ENCODE measurements around the gene SYNRG. TPM values are rescaled to one million over a fixed set of nuclear protein-coding genes. Genes with fewer than 3 reads are reported as not detected.

SYNRG gene
- total RNA-seq, 3 donors from 2014 or later (not counting 1 experiment from before 2014, with no cell fraction given): 82.1 to 137 (median 88.2) TPM

- H3K4me3 ChIP-seq (ENCODE audit: low read length): no peak overlapping the region
- Mint-ChIP-seq H3K27me3 (ENCODE audit: low read depth in 2 of 2) (no peaks in the 10 kb centered on the region), H3K4me1 (peaks cover 12 to 16% of the 10 kb centered on the region in 2 donors), H3K36me3 (peaks cover 8% of the 10 kb centered on the region), H3K9me3 (no peaks in the 10 kb centered on the region), H3K4me3 (no peak overlapping the region), H3K27ac (peak overlapping the region; percentile 25 to 37)
- peak in 2 of 3 donors; percentile 42 to 53 for ATAC-seq
- intact Hi-C loops (cut with micrococcal nuclease): no loop called here
- H3K4me1 ChIP-seq (ENCODE audit: control insufficient read depth, insufficient read depth, low read length): no peaks in the 10 kb centered on the region
- WGBS (ENCODE audit: insufficient coverage): 91% methylated on average over 2 of the region's 5 CpGs
- TF ChIP-seq CTCF (IDR thresholded peaks at IDR 0.05): peak; percentile 39
- peak in 1 of 2 donors; percentile 66 for DNase-seq
- no peak overlapping the region for H3K27ac ChIP-seq (ENCODE audit: low read length)
- no peaks in the 10 kb centered on the region for H3K27me3 ChIP-seq (ENCODE audit: control insufficient read depth, insufficient read depth, low read length)
- H3K9me3 ChIP-seq (ENCODE audit: control insufficient read depth, insufficient read depth, low read length): no peaks in the 10 kb centered on the region
- peaks cover 73% of the 10 kb centered on the region for H3K36me3 ChIP-seq (ENCODE audit: control insufficient read depth, insufficient read depth, low read length)
These were observed 81.9 kb downstream of the SYNRG start for GRCh38 chr17:37527249-37527851.

GRCh38 chr17:37523715-37524219, 85.5 kb downstream of the SYNRG start:
- Histone ChIP-seq H3K4me1 (ENCODE audit: control insufficient read depth, insufficient read depth, low read length) (peaks cover 4% of the 10 kb centered on the region), H3K27ac (ENCODE audit: low read length) (no peak overlapping the region), H3K36me3 (ENCODE audit: control insufficient read depth, insufficient read depth, low read length) (peaks cover 67% of the 10 kb centered on the region), H3K27me3 (ENCODE audit: control insufficient read depth, insufficient read depth, low read length) (no peaks in the 10 kb centered on the region), H3K9me3 (ENCODE audit: control insufficient read depth, insufficient read depth, low read length) (no peaks in the 10 kb centered on the region), H3K4me3 (ENCODE audit: low read length) (no peak overlapping the region)
- Mint-ChIP-seq H3K27me3 (ENCODE audit: low read depth in 2 of 2) (no peaks in the 10 kb centered on the region), H3K27ac (peak overlapping the region; percentile 19 to 48), H3K4me1 (peaks cover 34 to 37% of the 10 kb centered on the region in 2 donors), H3K36me3 (peaks cover 10% of the 10 kb centered on the region), H3K4me3 (no peak overlapping the region), H3K9me3 (no peaks in the 10 kb centered on the region)
- TF ChIP-seq CTCF (IDR thresholded peaks at IDR 0.05): no peak
- 74% methylated on average over 8 of the region's 8 CpGs for WGBS (ENCODE audit: insufficient coverage)
- no peak for DNase-seq
- ATAC-seq: no peak
- intact Hi-C loops (cut with micrococcal nuclease): no loop called here

DNA sequence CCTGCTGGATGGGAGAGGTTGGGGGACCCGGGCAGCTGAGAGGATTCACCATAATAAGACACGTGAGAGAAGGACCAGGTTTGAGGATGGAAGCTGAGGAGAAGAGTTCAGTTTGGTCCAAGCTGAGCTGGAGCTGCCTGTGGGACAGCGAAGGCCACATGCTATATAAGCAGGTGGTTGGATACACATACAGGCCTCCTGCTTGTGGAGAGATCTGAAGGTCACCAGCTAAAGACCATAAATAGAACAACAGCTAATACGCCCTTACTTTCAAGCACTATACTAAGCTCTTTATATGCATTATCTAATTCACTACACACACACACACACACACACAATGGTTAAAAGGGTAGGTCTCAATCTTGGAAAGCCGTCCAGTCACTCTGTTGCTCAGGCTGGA, 87.4 kb downstream of the SYNRG start:
- H3K27ac ChIP-seq (ENCODE audit: low read length): no peak overlapping the region
- H3K36me3 ChIP-seq (ENCODE audit: control insufficient read depth, insufficient read depth, low read length): peaks cover 67% of the 10 kb centered on the region
- H3K4me3 ChIP-seq (ENCODE audit: low read length): no peak overlapping the region
- H3K9me3 ChIP-seq (ENCODE audit: control insufficient read depth, insufficient read depth, low read length): no peaks in the 10 kb centered on the region
- TF ChIP-seq CTCF (IDR thresholded peaks at IDR 0.05): no peak
- H3K4me1 ChIP-seq (ENCODE audit: control insufficient read depth, insufficient read depth, low read length): peaks cover 4% of the 10 kb centered on the region
- 92% methylated on average over 5 of the region's 5 CpGs for WGBS (ENCODE audit: insufficient coverage)
- ATAC-seq (no peak), DNase-seq (no peak)
- no peaks in the 10 kb centered on the region for H3K27me3 ChIP-seq (ENCODE audit: control insufficient read depth, insufficient read depth, low read length)
- Mint-ChIP-seq H3K9me3 (no peaks in the 10 kb centered on the region), H3K27ac (peak overlapping the region in 1 of 2 donors; percentile 71), H3K27me3 (ENCODE audit: low read depth in 2 of 2) (no peaks in the 10 kb centered on the region), H3K36me3 (peaks cover 25% of the 10 kb centered on the region), H3K4me1 (peaks cover 35 to 38% of the 10 kb centered on the region in 2 donors), H3K4me3 (no peak overlapping the region)
- intact Hi-C loops (cut with micrococcal nuclease): no loop called here

- H3K9me3 Mint-ChIP-seq: no peaks in the 10 kb centered on the region
- H3K27ac Mint-ChIP-seq: peak overlapping the region; percentile 55 to 64
- H3K36me3 Mint-ChIP-seq: peaks cover 25% of the 10 kb centered on the region
- WGBS (ENCODE audit: insufficient coverage): 91% methylated on average over 8 of the region's 8 CpGs
- H3K4me3 Mint-ChIP-seq: no peak overlapping the region
- peaks cover 4% of the 10 kb centered on the region for H3K4me1 ChIP-seq (ENCODE audit: control insufficient read depth, insufficient read depth, low read length)
- no peak for ATAC-seq
- H3K27me3 Mint-ChIP-seq (ENCODE audit: low read depth in 2 of 2): no peaks in the 10 kb centered on the region
- DNase-seq: no peak
- intact Hi-C loops (cut with micrococcal nuclease): no loop called here
- H3K27ac ChIP-seq (ENCODE audit: low read length): no peak overlapping the region
- H3K4me1 Mint-ChIP-seq: peaks cover 29 to 32% of the 10 kb centered on the region in 2 donors
- peaks cover 70% of the 10 kb centered on the region for H3K36me3 ChIP-seq (ENCODE audit: control insufficient read depth, insufficient read depth, low read length)
- H3K9me3 ChIP-seq (ENCODE audit: control insufficient read depth, insufficient read depth, low read length): no peaks in the 10 kb centered on the region
- no peak for TF ChIP-seq CTCF (IDR thresholded peaks at IDR 0.05)
- no peak overlapping the region for H3K4me3 ChIP-seq (ENCODE audit: low read length)
- no peaks in the 10 kb centered on the region for H3K27me3 ChIP-seq (ENCODE audit: control insufficient read depth, insufficient read depth, low read length)
These were observed 89.0 kb downstream of the SYNRG start for GRCh38 chr17:37520174-37520573.
